Measurements from ENCODE around the gene DCDC1. TPM values are rescaled to one million over a fixed set of nuclear protein-coding genes. Genes with fewer than 3 reads are reported as not detected.

DCDC1 gene
- total and polyA plus RNA-seq, 4 donors = 3.1 to 9.8 (median 5.8) TPM

DNA sequence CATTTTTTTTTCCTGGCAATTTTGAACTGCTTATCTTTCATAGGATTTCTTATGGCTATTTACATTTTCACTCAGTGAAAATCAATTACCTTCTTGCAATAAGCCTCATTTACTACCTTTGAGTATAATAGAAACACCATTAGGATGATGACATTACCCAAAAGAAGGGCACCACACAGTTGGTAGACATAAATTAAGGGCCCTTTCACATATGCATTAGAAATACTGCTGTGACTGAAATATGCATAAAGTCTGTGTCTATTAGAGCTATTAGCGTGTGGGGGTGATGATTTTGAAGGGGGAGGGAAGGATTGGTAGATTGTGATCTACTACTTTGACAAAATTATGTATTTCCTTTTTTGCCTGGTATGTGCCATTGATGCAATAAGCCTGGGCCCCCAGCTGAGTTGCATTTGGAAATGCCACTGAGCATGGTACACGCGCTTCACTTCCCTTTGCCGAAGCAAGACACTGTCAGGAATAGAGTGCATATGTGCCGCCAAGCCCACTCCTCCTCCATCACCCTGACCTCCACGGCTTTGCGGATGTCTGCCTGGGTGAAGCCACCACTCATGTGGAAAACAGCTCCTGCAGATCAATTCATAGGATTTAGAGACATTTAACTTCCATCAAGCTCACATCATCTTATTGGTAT lies 339.3 kb downstream of the DCDC1 start:
- Histone ChIP-seq H3K27ac (ENCODE audit: low read depth, low read length) (no peak overlapping the region), H3K4me3 (ENCODE audit: low read depth, low read length) (no peak overlapping the region), H3K36me3 (ENCODE audit: control insufficient read depth, insufficient read depth, low read length) (no peaks in the 10 kb centered on the region), H3K9me3 (ENCODE audit: control insufficient read depth, insufficient read depth, low read length) (no peaks in the 10 kb centered on the region), H3K4me1 (ENCODE audit: control insufficient read depth, insufficient read depth, low read length) (no peaks in the 10 kb centered on the region), H3K27me3 (ENCODE audit: control insufficient read depth, insufficient read depth, low read length) (no peaks in the 10 kb centered on the region)
- WGBS (ENCODE audit: insufficient coverage) = 83% methylated on average over 1 of the region's 7 CpGs
- peak in 1 of 6 donors; percentile 16 for DNase-seq (ENCODE audit: low read depth in 4 of 6, low spot score in 6 of 6)

DNA sequence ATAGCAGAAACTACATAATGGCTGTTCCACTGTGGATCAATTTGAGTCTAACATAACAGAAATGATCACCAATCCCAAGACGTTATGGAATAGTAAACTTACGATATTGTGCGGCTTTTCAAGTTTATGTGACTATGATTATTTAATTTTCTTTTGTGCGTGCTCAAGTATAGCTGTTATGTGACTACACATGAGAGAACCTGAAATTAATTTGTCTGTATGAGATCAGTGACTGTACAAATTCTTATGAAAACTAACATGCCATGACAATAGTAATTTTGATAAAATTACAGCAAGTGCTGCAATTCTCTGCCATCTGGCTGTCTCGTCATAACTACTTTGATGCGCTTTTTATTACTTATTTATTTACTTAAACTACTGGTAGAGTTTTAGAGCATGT lies 343.2 kb downstream of the DCDC1 start:
- WGBS (ENCODE audit: insufficient coverage) = no CpG with 5 or more reads among the region's 6 CpGs
- H3K4me1 ChIP-seq (ENCODE audit: control insufficient read depth, insufficient read depth, low read length) = no peaks in the 10 kb centered on the region
- no peak overlapping the region for H3K27ac ChIP-seq (ENCODE audit: low read depth, low read length)
- H3K27me3 ChIP-seq (ENCODE audit: control insufficient read depth, insufficient read depth, low read length) = no peaks in the 10 kb centered on the region
- no peaks in the 10 kb centered on the region for H3K36me3 ChIP-seq (ENCODE audit: control insufficient read depth, insufficient read depth, low read length)
- H3K9me3 ChIP-seq (ENCODE audit: control insufficient read depth, insufficient read depth, low read length) = no peaks in the 10 kb centered on the region
- DNase-seq (ENCODE audit: low read depth in 4 of 6, low spot score in 6 of 6) = peak in 1 of 6 donors; percentile 53
- no peak overlapping the region for H3K4me3 ChIP-seq (ENCODE audit: low read depth, low read length)

DNA sequence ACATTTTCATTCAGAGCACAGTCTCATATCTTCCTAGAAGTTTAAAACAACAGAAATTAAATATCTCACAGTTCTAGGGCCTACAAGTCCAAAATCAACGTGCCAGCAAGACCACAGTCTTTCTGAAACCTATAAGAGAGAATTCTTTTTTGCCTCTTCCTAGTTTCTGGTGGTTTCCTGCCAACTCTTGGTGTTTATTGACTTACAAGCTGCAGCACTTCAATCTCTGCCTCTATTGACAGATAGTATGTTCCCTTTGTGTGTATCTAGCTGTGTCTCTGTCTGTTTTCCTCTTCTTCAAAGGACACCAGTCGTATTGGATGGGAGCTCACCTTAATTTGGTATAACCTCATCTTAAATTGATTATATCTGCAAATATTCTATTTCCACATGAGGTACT lies 347.5 kb downstream of the DCDC1 start:
- Histone ChIP-seq H3K27me3 (ENCODE audit: control insufficient read depth, insufficient read depth, low read length) (no peaks in the 10 kb centered on the region), H3K4me3 (ENCODE audit: low read depth, low read length) (no peak overlapping the region), H3K36me3 (ENCODE audit: control insufficient read depth, insufficient read depth, low read length) (no peaks in the 10 kb centered on the region), H3K4me1 (ENCODE audit: control insufficient read depth, insufficient read depth, low read length) (no peaks in the 10 kb centered on the region), H3K27ac (ENCODE audit: low read depth, low read length) (no peak overlapping the region), H3K9me3 (ENCODE audit: control insufficient read depth, insufficient read depth, low read length) (no peaks in the 10 kb centered on the region)
- 33% methylated on average over 1 of the region's 2 CpGs for WGBS (ENCODE audit: insufficient coverage)
- no peak for DNase-seq (ENCODE audit: low read depth in 4 of 6, low spot score in 6 of 6)

DNA sequence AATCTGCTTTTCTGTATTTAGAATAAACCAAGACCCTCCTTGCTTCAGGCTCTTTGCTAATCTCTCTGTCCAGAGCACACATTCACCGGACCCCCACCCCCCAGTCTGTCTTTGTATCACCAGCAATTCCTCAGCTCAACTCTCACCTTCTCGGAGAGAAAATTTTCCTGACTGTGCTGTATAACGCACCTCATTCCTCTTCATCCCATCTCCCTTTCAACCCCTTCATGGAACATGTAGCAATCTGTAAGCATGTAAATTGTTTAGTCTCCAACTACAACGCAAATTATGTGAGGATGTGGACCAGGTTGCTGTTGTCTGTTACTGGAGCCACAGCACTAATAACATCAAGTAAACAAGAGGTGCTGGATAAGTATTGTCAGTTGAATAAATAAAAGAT lies 349.8 kb downstream of the DCDC1 start:
- no peaks in the 10 kb centered on the region for H3K4me1 ChIP-seq (ENCODE audit: control insufficient read depth, insufficient read depth, low read length)
- DNase-seq (ENCODE audit: low read depth in 4 of 6, low spot score in 6 of 6) = no peak
- no peak overlapping the region for H3K27ac ChIP-seq (ENCODE audit: low read depth, low read length)
- H3K27me3 ChIP-seq (ENCODE audit: control insufficient read depth, insufficient read depth, low read length) = no peaks in the 10 kb centered on the region
- no peaks in the 10 kb centered on the region for H3K36me3 ChIP-seq (ENCODE audit: control insufficient read depth, insufficient read depth, low read length)
- H3K9me3 ChIP-seq (ENCODE audit: control insufficient read depth, insufficient read depth, low read length) = no peaks in the 10 kb centered on the region
- WGBS (ENCODE audit: insufficient coverage) = 100% methylated on average over 1 of the region's 4 CpGs
- no peak overlapping the region for H3K4me3 ChIP-seq (ENCODE audit: low read depth, low read length)

DNA sequence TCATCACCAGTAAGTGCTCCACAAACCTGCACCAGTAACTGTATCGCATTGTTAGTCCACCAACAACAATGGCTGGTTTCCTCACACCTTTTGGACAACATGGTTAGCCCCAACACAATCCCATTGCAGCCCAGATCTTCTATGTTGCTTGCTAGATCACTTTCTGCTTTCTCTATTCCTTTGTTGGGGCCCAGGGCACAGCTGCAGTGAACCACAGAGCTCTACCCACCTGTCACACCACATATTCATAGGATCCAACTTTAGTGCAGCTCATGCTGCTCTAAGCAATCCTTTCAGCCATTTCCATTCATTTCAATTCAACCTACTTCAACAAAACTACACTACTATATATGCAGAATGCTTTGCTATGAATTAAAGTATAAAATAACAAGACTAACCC lies 364.3 kb downstream of the DCDC1 start:
- Histone ChIP-seq H3K27ac (ENCODE audit: low read depth, low read length) (no peak overlapping the region), H3K4me1 (ENCODE audit: control insufficient read depth, insufficient read depth, low read length) (no peaks in the 10 kb centered on the region), H3K27me3 (ENCODE audit: control insufficient read depth, insufficient read depth, low read length) (no peaks in the 10 kb centered on the region), H3K9me3 (ENCODE audit: control insufficient read depth, insufficient read depth, low read length) (no peaks in the 10 kb centered on the region), H3K36me3 (ENCODE audit: control insufficient read depth, insufficient read depth, low read length) (no peaks in the 10 kb centered on the region), H3K4me3 (ENCODE audit: low read depth, low read length) (no peak overlapping the region)
- DNase-seq (ENCODE audit: low read depth in 4 of 6, low spot score in 6 of 6) = no peak
- WGBS (ENCODE audit: insufficient coverage) = 100% methylated on average over 1 of the region's 1 CpG

DNA sequence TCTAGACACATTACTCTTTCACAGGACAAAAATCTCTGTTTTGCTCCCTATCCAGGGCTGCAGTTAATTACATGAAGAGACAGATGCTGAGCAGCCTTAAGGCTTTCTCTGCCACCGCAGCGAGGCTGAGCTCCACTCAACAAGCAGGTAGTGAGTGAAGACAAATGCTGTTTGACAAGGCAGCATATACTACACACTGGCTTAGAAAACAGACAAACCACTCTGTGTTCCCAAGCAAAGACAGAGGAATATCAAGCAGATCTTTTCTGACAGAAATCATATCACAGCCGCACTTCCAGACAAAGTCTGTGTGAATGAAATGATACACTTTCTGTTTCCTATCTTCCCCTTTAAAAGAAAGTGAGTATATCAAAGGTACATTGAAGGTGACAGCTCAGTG lies 368.1 kb downstream of the DCDC1 start:
- H3K4me3 ChIP-seq (ENCODE audit: low read depth, low read length) = no peak overlapping the region
- H3K27me3 ChIP-seq (ENCODE audit: control insufficient read depth, insufficient read depth, low read length) = no peaks in the 10 kb centered on the region
- WGBS (ENCODE audit: insufficient coverage) = 73% methylated on average over 2 of the region's 3 CpGs
- H3K27ac ChIP-seq (ENCODE audit: low read depth, low read length) = no peak overlapping the region
- H3K9me3 ChIP-seq (ENCODE audit: control insufficient read depth, insufficient read depth, low read length) = no peaks in the 10 kb centered on the region
- no peaks in the 10 kb centered on the region for H3K36me3 ChIP-seq (ENCODE audit: control insufficient read depth, insufficient read depth, low read length)
- no peaks in the 10 kb centered on the region for H3K4me1 ChIP-seq (ENCODE audit: control insufficient read depth, insufficient read depth, low read length)
- DNase-seq (ENCODE audit: low read depth in 4 of 6, low spot score in 6 of 6) = peak in 1 of 6 donors; percentile 35

DNA sequence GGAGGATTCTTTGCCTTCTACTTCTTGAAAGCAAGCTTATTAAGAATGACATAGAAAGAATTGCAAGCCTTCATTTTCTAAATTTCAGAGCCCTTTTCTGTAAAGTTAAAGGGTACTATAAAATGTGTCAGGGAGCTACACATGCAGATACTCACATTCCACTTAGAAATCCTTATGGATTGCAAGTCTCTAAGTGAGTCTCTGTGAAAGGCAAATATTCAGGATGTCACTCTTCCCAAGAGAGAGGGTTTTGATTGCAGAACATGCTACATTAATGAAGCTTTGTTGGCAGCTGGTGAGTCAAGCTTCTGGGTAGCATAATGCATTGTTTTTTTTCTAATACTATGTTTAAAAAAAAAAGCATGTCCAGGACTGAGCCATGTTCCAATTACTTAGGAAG lies 369.2 kb downstream of the DCDC1 start:
- no peaks in the 10 kb centered on the region for H3K27me3 ChIP-seq (ENCODE audit: control insufficient read depth, insufficient read depth, low read length)
- H3K27ac ChIP-seq (ENCODE audit: low read depth, low read length) = no peak overlapping the region
- no peaks in the 10 kb centered on the region for H3K9me3 ChIP-seq (ENCODE audit: control insufficient read depth, insufficient read depth, low read length)
- no peak for DNase-seq (ENCODE audit: low read depth in 4 of 6, low spot score in 6 of 6)
- no peaks in the 10 kb centered on the region for H3K36me3 ChIP-seq (ENCODE audit: control insufficient read depth, insufficient read depth, low read length)
- no peak overlapping the region for H3K4me3 ChIP-seq (ENCODE audit: low read depth, low read length)
- no peaks in the 10 kb centered on the region for H3K4me1 ChIP-seq (ENCODE audit: control insufficient read depth, insufficient read depth, low read length)

DNA sequence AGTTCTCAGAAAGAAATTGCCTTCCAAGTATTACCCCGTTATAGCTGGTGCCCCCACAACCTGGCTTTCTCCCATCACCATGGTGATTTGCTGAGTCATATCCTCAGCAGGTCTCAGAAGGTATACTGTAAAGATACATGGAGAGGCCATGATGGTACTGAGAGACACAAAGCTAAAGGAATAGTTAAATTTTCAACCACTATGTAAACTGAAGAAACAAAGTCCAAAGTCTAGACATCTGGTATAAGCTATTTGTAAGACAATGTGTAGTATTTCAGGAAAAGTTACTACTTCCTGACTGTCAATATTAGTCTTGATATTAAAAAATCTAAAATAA lies 377.1 kb downstream of the DCDC1 start:
- H3K36me3 ChIP-seq (ENCODE audit: control insufficient read depth, insufficient read depth, low read length) = no peaks in the 10 kb centered on the region
- no peak overlapping the region for H3K4me3 ChIP-seq (ENCODE audit: low read depth, low read length)
- no peaks in the 10 kb centered on the region for H3K27me3 ChIP-seq (ENCODE audit: control insufficient read depth, insufficient read depth, low read length)
- no peak overlapping the region for H3K27ac ChIP-seq (ENCODE audit: low read depth, low read length)
- no peaks in the 10 kb centered on the region for H3K9me3 ChIP-seq (ENCODE audit: control insufficient read depth, insufficient read depth, low read length)
- no CpG with 5 or more reads among the region's 1 CpG for WGBS (ENCODE audit: insufficient coverage)
- H3K4me1 ChIP-seq (ENCODE audit: control insufficient read depth, insufficient read depth, low read length) = no peaks in the 10 kb centered on the region
- no peak for DNase-seq (ENCODE audit: low read depth in 4 of 6, low spot score in 6 of 6)

DNA sequence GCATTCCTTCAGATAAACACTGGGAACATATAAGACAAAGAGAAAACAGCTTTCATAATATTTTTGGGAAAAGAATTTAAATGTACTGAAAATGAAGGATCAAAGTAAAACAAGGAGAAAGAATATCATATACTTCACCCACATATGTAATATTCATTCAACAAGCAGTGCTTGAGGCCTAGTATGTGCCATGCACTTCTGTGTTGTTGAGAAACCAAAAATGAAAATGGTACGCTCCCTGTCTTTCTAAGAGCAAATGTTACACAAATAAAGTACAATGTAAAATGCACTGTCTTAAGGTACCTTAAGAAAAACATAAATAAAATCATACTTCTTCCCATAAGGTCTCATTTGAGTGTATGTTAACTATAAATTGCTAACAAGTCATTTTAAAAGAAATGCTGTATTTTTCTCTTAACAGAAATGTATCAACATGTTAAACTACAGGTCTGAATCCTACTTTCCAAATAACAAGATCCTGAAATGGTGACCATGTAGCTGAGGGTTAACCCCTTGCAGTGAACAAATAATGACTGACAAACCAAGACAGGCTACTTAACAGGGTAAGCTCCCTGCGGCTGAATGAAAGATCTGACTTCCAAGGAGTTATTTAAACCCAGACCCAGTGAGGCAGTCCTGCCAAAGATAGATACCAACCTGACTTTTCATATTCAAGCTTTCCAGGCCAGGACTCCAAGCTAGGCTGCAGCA lies 377.6 kb downstream of the DCDC1 start:
- WGBS (ENCODE audit: insufficient coverage) = 83% methylated on average over 1 of the region's 2 CpGs
- DNase-seq (ENCODE audit: low read depth in 4 of 6, low spot score in 6 of 6) = no peak
- H3K4me1 ChIP-seq (ENCODE audit: control insufficient read depth, insufficient read depth, low read length) = no peaks in the 10 kb centered on the region
- no peak overlapping the region for H3K4me3 ChIP-seq (ENCODE audit: low read depth, low read length)
- no peak overlapping the region for H3K27ac ChIP-seq (ENCODE audit: low read depth, low read length)
- H3K36me3 ChIP-seq (ENCODE audit: control insufficient read depth, insufficient read depth, low read length) = no peaks in the 10 kb centered on the region
- no peaks in the 10 kb centered on the region for H3K9me3 ChIP-seq (ENCODE audit: control insufficient read depth, insufficient read depth, low read length)
- no peaks in the 10 kb centered on the region for H3K27me3 ChIP-seq (ENCODE audit: control insufficient read depth, insufficient read depth, low read length)

DNA sequence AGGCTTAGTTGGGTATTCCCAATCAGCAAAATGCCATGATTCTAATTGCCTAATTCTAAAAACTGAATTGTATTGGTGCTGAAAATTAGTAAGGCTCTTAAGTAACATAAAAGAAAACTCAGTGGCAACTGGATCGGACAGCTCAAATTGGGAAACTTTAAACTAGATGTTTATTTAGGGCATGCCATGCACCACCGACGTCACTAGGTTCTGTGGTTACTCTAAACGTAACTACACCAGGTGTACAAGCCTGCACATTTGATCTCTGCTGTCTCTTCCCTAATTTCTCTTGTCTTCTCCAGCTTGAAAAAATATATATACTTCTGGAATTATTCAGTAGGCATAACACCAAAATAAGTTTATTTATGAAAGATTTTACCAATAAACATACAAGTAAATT lies 378.2 kb downstream of the DCDC1 start:
- Histone ChIP-seq H3K4me3 (ENCODE audit: low read depth, low read length) (no peak overlapping the region), H3K27ac (ENCODE audit: low read depth, low read length) (no peak overlapping the region), H3K4me1 (ENCODE audit: control insufficient read depth, insufficient read depth, low read length) (no peaks in the 10 kb centered on the region), H3K27me3 (ENCODE audit: control insufficient read depth, insufficient read depth, low read length) (no peaks in the 10 kb centered on the region), H3K9me3 (ENCODE audit: control insufficient read depth, insufficient read depth, low read length) (no peaks in the 10 kb centered on the region), H3K36me3 (ENCODE audit: control insufficient read depth, insufficient read depth, low read length) (no peaks in the 10 kb centered on the region)
- no peak for DNase-seq (ENCODE audit: low read depth in 4 of 6, low spot score in 6 of 6)
- WGBS (ENCODE audit: insufficient coverage) = no CpG with 5 or more reads among the region's 4 CpGs
